ENCODE results near the gene HERC3. TPM values are rescaled to one million over a fixed set of nuclear protein-coding genes. Genes with fewer than 3 reads are reported as not detected.
A peak's percentile ranks its signal among the peaks of the same experiment; 100 is the strongest.

HERC3 gene
- total and polyA plus RNA-seq, 4 donors, result 6.2 to 48.0 (median 24.9) TPM

GRCh38 chr4:88582493-88582892 lies 9.8 kb upstream of the HERC3 start:
- Histone ChIP-seq H3K4me1 (ENCODE audit: control insufficient read depth in 5 of 5, insufficient read depth in 5 of 5, low read length in 5 of 5) (peaks cover 0 to 9% (median 0%) of the 10 kb centered on the region in 5 donors), H3K4me3 (no peak overlapping the region), H3K27me3 (ENCODE audit: control insufficient read depth in 3 of 3, insufficient read depth in 3 of 3, low read length in 2 of 3) (no peaks in the 10 kb centered on the region), H3K9ac (ENCODE audit: insufficient read depth in 1 of 2, low read length in 2 of 2) (no peak overlapping the region), H3K27ac (ENCODE audit: low read depth in 1 of 2, low read length in 1 of 2) (peak overlapping the region in 1 of 2 donors; percentile 53), H3K36me3 (ENCODE audit: control insufficient read depth in 4 of 4, insufficient read depth in 4 of 4, low read length in 4 of 4) (no peaks in the 10 kb centered on the region), H3K9me3 (ENCODE audit: control insufficient read depth in 4 of 4, insufficient read depth in 3 of 4, low read length in 3 of 4) (peaks cover 0 to 2% (median 0%) of the 10 kb centered on the region in 4 donors)
- no peak for TF ChIP-seq CTCF (IDR thresholded peaks at IDR 0.05; ENCODE audit: control extremely low read depth, extremely low read depth)
- no peak for DNase-seq
- ATAC-seq (ENCODE audit: insufficient read depth, low FRiP score), result no peak
- 79 to 92% methylated on average over 2 of the region's 2 CpGs for WGBS, 2 donors

DNA sequence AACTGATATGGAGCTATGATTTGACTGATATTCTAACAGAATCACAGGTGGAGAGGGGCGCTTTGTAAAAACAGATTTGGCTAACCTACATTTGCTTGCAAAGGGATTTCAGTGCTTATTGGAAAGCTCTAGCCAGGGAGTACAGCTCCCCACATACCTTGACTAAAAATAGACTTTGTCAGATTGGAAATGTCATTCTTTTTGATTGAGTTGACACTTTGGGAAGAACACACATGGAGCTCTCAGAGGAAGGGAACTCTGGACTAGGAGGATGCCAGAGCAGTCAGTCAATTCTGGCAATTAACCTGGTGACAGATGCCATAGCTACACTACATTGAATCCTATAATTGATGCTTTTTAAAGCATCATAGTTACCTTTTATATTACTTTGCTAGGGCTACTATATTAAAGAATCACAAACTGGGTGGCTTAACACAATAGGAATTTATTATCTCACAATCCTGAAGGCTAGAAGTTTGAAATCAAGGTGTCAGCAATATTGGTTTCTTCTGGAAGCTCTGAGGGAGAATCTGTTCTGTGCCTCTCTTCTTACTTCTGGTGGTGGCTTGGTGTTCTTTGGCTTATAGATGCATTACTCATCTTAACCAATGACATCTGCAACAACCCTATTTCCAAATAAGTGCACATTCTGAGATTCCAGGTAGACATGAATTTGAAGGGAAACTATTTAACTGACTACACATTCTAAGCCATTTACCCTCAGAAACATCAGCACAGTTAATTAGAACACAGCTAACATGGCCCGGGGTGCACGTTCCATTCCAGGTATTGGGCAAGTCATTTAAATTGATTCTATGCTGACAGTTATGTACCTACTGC lies 8.4 kb upstream of the HERC3 start:
- no peak for TF ChIP-seq CTCF (IDR thresholded peaks at IDR 0.05; ENCODE audit: control extremely low read depth, extremely low read depth)
- no peak for DNase-seq
- Histone ChIP-seq H3K27me3 (ENCODE audit: control insufficient read depth in 3 of 3, insufficient read depth in 3 of 3, low read length in 2 of 3) (no peaks in the 10 kb centered on the region), H3K4me3 (no peak overlapping the region), H3K36me3 (ENCODE audit: control insufficient read depth in 4 of 4, insufficient read depth in 4 of 4, low read length in 4 of 4) (no peaks in the 10 kb centered on the region), H3K9me3 (ENCODE audit: control insufficient read depth in 4 of 4, insufficient read depth in 3 of 4, low read length in 3 of 4) (peaks cover 0 to 2% (median 0%) of the 10 kb centered on the region in 4 donors), H3K4me1 (ENCODE audit: control insufficient read depth in 5 of 5, insufficient read depth in 5 of 5, low read length in 5 of 5) (peaks cover 0 to 11% (median 0%) of the 10 kb centered on the region in 5 donors), H3K9ac (ENCODE audit: insufficient read depth in 1 of 2, low read length in 2 of 2) (no peak overlapping the region), H3K27ac (ENCODE audit: low read depth in 1 of 2, low read length in 1 of 2) (peak overlapping the region in 1 of 2 donors; percentile 78)
- WGBS, 2 donors, result 98% methylated on average over 3 of the region's 3 CpGs
- no peak for ATAC-seq (ENCODE audit: insufficient read depth, low FRiP score)

- ATAC-seq (ENCODE audit: insufficient read depth, low FRiP score) (no peak), DNase-seq (no peak)
- TF ChIP-seq CTCF (IDR thresholded peaks at IDR 0.05; ENCODE audit: control extremely low read depth, extremely low read depth), result no peak
- H3K27ac ChIP-seq (ENCODE audit: low read depth in 1 of 2, low read length in 1 of 2), result peak overlapping the region in 1 of 2 donors; percentile 78
- 88 to 93% methylated on average over 2 of the region's 2 CpGs for WGBS, 2 donors
- H3K27me3 ChIP-seq (ENCODE audit: control insufficient read depth in 3 of 3, insufficient read depth in 3 of 3, low read length in 2 of 3), result no peaks in the 10 kb centered on the region
- peaks cover 0 to 11% (median 0%) of the 10 kb centered on the region in 5 donors for H3K4me1 ChIP-seq (ENCODE audit: control insufficient read depth in 5 of 5, insufficient read depth in 5 of 5, low read length in 5 of 5)
- H3K36me3 ChIP-seq (ENCODE audit: control insufficient read depth in 4 of 4, insufficient read depth in 4 of 4, low read length in 4 of 4), result no peaks in the 10 kb centered on the region
- peaks cover 0 to 2% (median 0%) of the 10 kb centered on the region in 4 donors for H3K9me3 ChIP-seq (ENCODE audit: control insufficient read depth in 4 of 4, insufficient read depth in 3 of 4, low read length in 3 of 4)
- no peak overlapping the region for H3K9ac ChIP-seq (ENCODE audit: insufficient read depth in 1 of 2, low read length in 2 of 2)
- no peak overlapping the region for H3K4me3 ChIP-seq
These were observed 7.8 kb upstream of the HERC3 start for GRCh38 chr4:88584471-88584900.
